Panc1 (cell line): Measurements from ENCODE around the gene STARD8. TPM values are rescaled to one million over a fixed set of nuclear protein-coding genes. Genes with fewer than 3 reads are reported as not detected.

ENCODE experiments used
- ATAC-seq: fragments of 200-7000 bp; cut with Tn5 transposase; 2 replicates; pipeline ENCODE4 v1.9.1; 2020; ENCODE audit warnings: mild to moderate bottlenecking, moderate library complexity
- BruUV-seq: library from RNA; stranded (reverse); fragments of 400-500 nt; replicated peaks from 2 replicates; lab custom pipeline; 2021; lab: Mats Ljungman, UMichigan
- CTCF ChIA-PET: fragments of 300-600 bp; sonication (Branson Sonifier 250); formaldehyde crosslinking; loops from one replicate; lab custom pipeline; 2022; ENCODE audit warnings: antibody characterized with exemption; lab: Charles Lee
- POLR2A ChIA-PET: fragments of 300-600 bp; sonication (Branson Sonifier 250); formaldehyde crosslinking; loops from one replicate; lab custom pipeline; 2022; ENCODE audit warnings: antibody characterized with exemption; lab: Charles Lee
- DNase-seq: peaks from one replicate; pipeline ENCODE4 v3.0.0-alpha.2; 2010; ENCODE audit warnings: low read depth, low spot score
- H3K27ac ChIP-seq: 2 replicates; pipeline ENCODE4 v1.5.1; 2011; ENCODE audit warnings: mild to moderate bottlenecking, low read length, inconsistent platforms
- H3K27me3 ChIP-seq: fragments of 200-500 bp; sonication (Bioruptor generic); 2 replicates; pipeline ENCODE4 v1.6.0; 2014; ENCODE audit warnings: low read length, inconsistent platforms; ENCODE audit not compliant: control insufficient read depth, insufficient read depth
- H3K36me3 ChIP-seq: fragments of 200-500 bp; sonication (Bioruptor generic); 2 replicates; pipeline ENCODE4 v1.5.1; 2014; ENCODE audit warnings: inconsistent platforms, mild to moderate bottlenecking, low read length, moderate library complexity; ENCODE audit not compliant: control insufficient read depth, insufficient read depth
- H3K4me1 ChIP-seq: 2 replicates; pipeline ENCODE4 v1.5.1; 2011; ENCODE audit warnings: inconsistent platforms, mild to moderate bottlenecking, low read length, moderate library complexity; ENCODE audit not compliant: control insufficient read depth, insufficient read depth
- H3K4me3 ChIP-seq, 2 experiments: 2 replicates each; pipeline ENCODE4 v1.5.1; 2011 to 2012; ENCODE audit warnings: low read depth in 2 of 2, low read length in 2 of 2, mild to moderate bottlenecking in 2 of 2, inconsistent platforms in 1 of 2, moderate library complexity in 1 of 2
- H3K9me3 ChIP-seq: fragments of 200-500 bp; sonication (Bioruptor generic); 2 replicates; pipeline ENCODE4 v1.5.1; 2014; ENCODE audit warnings: low read depth, mild to moderate bottlenecking, inconsistent platforms, low read length, moderate library complexity; ENCODE audit not compliant: control insufficient read depth, insufficient read depth
- POLR2AphosphoS5 ChIP-seq: IDR thresholded peaks from 2 replicates; pipeline ENCODE4 v1.6.1; 2012; ENCODE audit warnings: mild to moderate bottlenecking, low read depth, low read length, moderate library complexity
- REST ChIP-seq, 2 experiments: IDR thresholded peaks; 2 replicates each; pipeline ENCODE4 v1.6.1; 2011 to 2012; ENCODE audit warnings: low read depth in 2 of 2, control low read depth in 1 of 2, low read length in 1 of 2, mild to moderate bottlenecking in 1 of 2, moderate library complexity in 1 of 2; ENCODE audit not compliant: insufficient read depth in 1 of 2
- SIN3A ChIP-seq: IDR thresholded peaks from 2 replicates; pipeline ENCODE4 v1.6.1; 2012; ENCODE audit warnings: low read depth, mild to moderate bottlenecking, low read length, moderate library complexity, borderline replicate concordance; ENCODE audit not compliant: insufficient read depth
- TCF7L2 ChIP-seq: IDR thresholded peaks from 2 replicates; pipeline ENCODE4 v1.6.1; 2011; ENCODE audit warnings: mild to moderate bottlenecking, low read depth, low read length, inconsistent platforms
- in situ Hi-C: cut with HindIII; loops from 2 replicates; pipeline ENCODE4 v1.10.0; 2016; ENCODE audit warnings: low sequenced_read_pairs, low pct_unique_long_range_greater_than_20kb
- intact Hi-C: fragments of 100-400 bp; cut with micrococcal nuclease; formaldehyde crosslinking; loops from one replicate; pipeline ENCODE4 v1.10.0; 2022; ENCODE audit not compliant: unreplicated experiment
- total RNA-seq: library from RNA; stranded (reverse); gene quantifications from one replicate; pipeline ENCODE4 v1.2.1, GENCODE V29; 2021; ENCODE audit not compliant: unreplicated experiment
- TF ChIP-seq, protein P1 (sequence below): fragments of 450-650 bp; IDR thresholded peaks from 2 replicates; pipeline ENCODE4 v1.5.1; 2017; ENCODE audit warnings: mild to moderate bottlenecking

Gene STARD8
- total RNA-seq, 1 experiment from 2014 or later, result 4.6 TPM

- no peak overlapping the region for H3K27ac ChIP-seq
- no peaks in the 10 kb centered on the region for H3K4me1 ChIP-seq
- H3K4me3 ChIP-seq, result no peak overlapping the region
- H3K36me3 ChIP-seq, result no peaks in the 10 kb centered on the region
- ChIA-PET CTCF (interaction anchor here (0.6 kb wide), 1 partner anchor 243 kb away, joined by 3 read pairs; no protein-coding TSS in a partner anchor), POLR2A (no interaction called here)
- in situ Hi-C loops (no loop called here), intact Hi-C loops (no loop called here)
- no peaks in the 10 kb centered on the region for H3K27me3 ChIP-seq
- no peak for DNase-seq
- BruUV-seq, result no TSS peak
- ATAC-seq, result no peak
- TF ChIP-seq, protein P1, sequence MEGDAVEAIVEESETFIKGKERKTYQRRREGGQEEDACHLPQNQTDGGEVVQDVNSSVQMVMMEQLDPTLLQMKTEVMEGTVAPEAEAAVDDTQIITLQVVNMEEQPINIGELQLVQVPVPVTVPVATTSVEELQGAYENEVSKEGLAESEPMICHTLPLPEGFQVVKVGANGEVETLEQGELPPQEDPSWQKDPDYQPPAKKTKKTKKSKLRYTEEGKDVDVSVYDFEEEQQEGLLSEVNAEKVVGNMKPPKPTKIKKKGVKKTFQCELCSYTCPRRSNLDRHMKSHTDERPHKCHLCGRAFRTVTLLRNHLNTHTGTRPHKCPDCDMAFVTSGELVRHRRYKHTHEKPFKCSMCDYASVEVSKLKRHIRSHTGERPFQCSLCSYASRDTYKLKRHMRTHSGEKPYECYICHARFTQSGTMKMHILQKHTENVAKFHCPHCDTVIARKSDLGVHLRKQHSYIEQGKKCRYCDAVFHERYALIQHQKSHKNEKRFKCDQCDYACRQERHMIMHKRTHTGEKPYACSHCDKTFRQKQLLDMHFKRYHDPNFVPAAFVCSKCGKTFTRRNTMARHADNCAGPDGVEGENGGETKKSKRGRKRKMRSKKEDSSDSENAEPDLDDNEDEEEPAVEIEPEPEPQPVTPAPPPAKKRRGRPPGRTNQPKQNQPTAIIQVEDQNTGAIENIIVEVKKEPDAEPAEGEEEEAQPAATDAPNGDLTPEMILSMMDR, result no peak
- TF ChIP-seq SIN3A (no peak), POLR2AphosphoS5 (no peak), TCF7L2 (no peak), REST (IDR thresholded peaks at IDR 0.05; ENCODE audit: insufficient read depth in 1 of 2, low read depth in 2 of 2, low read length in 1 of 2) (no peak)
- H3K9me3 ChIP-seq, result no peaks in the 10 kb centered on the region
Measured at GRCh38 chrX:68669871-68670270, 22.4 kb downstream of the STARD8 start.

DNA sequence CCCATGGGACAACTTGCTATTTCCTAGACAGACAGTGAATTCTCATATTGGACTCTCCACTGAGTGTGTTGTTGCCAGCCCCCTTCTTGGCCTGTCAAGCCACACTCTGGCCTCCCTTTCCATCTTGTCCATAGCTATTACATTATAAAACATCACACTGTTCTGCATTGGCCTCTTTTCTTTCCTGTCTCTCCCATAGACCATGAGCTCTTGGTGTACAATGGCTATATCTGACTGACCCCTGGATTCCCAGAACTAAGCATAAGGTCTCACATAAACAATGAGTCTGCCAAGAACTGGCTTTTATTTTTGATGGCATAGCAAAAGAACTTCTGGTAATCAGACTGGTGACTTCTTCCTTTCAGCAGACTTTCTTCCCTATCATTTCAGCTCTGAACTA is 23.8 kb downstream of the STARD8 start:
- BruUV-seq, result no TSS peak
- intact Hi-C loops (no loop called here), in situ Hi-C loops (no loop called here)
- Histone ChIP-seq H3K4me3 (no peak overlapping the region), H3K27me3 (no peaks in the 10 kb centered on the region), H3K4me1 (no peaks in the 10 kb centered on the region), H3K9me3 (no peaks in the 10 kb centered on the region), H3K27ac (no peak overlapping the region), H3K36me3 (no peaks in the 10 kb centered on the region)
- no peak for DNase-seq
- ChIA-PET CTCF (no interaction called here), POLR2A (no interaction called here)
- TF ChIP-seq POLR2AphosphoS5, result no peak
- no peak for TF ChIP-seq REST (IDR thresholded peaks at IDR 0.05; ENCODE audit: insufficient read depth in 1 of 2, low read depth in 2 of 2, low read length in 1 of 2)
- no peak for TF ChIP-seq SIN3A
- TF ChIP-seq, protein P1, result no peak
- TF ChIP-seq TCF7L2, result no peak
- ATAC-seq, result no peak
